IPS-18c (cell line): Measurements from ENCODE around the gene VWA1.
"Not testable (repeated sequence)": the region's sequence is repeated elsewhere in the genome, so short reads cannot be mapped to it uniquely, and the experiment has no call there.

ENCODE experiments used
- H3K4me3 ChIP-seq: 2 replicates; pipeline ENCODE4 v1.7.0; 2013; ENCODE audit warnings: low read depth, mild to moderate bottlenecking, low read length, moderate library complexity; ENCODE audit not compliant: insufficient read depth
- H3K9me3 ChIP-seq: one replicate; pipeline ENCODE4 v1.6.1; 2013; ENCODE audit warnings: mild to moderate bottlenecking, low read length, moderate library complexity; ENCODE audit not compliant: control insufficient read depth, insufficient read depth

The VWA1 gene

DNA sequence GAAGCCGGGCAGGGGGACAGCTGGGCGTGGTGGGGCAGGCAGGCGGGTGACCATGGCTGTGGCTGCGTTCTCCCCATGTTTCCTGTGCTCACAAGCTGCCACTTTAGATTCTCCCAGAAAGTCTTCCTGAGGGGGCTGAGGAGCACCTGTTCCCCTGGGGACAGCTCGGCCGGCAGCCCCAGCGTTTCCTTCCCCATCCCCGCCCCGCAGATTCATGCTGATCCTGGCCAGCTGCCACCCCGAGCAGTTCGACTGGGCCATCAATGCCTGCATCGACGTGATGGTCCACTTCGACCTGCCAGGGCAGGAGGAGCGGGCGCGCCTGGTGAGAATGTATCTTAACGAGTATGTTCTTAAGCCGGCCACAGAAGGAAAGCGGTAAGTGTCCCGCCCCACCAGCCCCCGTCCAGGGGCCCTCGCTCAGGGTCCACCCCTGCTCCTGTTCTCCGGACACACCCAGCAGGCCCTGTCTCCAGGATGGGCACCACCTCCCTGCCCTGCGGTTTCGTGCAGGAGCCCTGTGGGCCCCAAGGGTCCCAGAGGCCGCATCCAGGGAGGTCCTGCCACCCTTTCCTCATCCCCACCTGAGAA, 25.1 kb downstream of the VWA1 start:
- no peak overlapping the region for H3K4me3 ChIP-seq

DNA sequence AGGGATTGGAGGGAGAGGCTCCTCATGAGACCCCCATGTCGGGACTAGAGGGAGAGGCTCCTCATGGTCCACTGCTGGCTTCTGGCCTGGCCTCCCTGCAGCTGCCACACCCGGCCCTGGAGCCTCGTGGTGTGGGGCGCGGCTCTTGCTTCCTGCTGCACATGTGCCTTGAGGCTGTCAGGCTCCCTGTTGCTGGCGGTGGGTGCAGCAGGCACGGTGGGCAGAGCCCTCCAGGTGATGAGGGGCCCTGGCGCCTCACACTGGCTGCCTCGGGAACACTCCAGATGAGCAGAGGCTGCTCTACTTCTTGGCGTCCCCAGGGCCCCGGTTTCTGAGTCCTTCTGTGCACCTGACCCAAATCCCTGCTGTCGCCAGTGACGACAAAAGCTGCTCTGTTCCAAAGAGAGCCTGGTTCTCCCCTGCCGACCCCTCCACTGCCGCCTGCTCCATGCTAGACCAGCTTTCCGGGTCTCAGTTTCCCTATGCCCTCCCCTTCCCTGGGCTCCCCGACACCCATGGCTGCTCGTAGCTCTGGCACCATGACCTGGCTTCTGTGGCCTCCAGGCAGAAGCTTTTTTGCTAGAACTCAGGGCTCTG, 26.3 kb downstream of the VWA1 start:
- Histone ChIP-seq H3K4me3 (no peak overlapping the region), H3K9me3 (no peaks in the 10 kb centered on the region)

More for the DNA sequence above, 25.1 kb downstream of the VWA1 start:
- H3K9me3 ChIP-seq = no peaks in the 10 kb centered on the region

DNA sequence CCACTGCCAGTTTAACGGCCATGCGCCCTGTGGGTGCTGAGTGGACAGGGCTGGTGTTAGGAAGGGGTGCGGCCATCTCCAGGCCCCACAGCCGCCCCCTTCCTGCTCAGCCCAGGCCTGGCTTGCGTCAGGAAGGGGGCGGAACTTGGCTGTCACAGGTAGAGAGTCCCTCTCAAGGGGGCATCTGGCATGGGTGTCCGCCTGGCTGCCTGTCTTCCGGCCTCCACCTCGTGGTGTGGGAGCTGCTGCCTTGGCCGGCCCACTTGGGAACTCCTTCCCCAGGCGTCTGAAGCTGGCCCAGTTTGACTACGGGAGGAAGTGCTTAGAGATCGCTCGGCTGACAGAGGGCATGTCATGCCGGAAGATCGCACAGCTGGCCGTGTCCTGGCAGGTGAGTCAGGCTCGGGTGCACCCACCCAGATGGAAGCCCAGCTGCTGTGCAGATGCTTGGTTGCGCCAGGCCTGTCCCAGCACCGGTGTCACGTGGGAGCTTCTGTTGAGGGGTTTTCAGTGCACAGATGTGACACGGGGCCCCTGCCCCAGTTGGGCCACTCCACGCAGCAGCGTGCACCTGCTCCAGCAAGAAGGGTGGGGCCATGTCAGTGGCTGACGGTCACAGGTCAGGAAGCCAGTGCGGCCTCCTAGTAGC, 27.0 kb downstream of the VWA1 start:
- no peak overlapping the region for H3K4me3 ChIP-seq
- no peaks in the 10 kb centered on the region for H3K9me3 ChIP-seq

DNA sequence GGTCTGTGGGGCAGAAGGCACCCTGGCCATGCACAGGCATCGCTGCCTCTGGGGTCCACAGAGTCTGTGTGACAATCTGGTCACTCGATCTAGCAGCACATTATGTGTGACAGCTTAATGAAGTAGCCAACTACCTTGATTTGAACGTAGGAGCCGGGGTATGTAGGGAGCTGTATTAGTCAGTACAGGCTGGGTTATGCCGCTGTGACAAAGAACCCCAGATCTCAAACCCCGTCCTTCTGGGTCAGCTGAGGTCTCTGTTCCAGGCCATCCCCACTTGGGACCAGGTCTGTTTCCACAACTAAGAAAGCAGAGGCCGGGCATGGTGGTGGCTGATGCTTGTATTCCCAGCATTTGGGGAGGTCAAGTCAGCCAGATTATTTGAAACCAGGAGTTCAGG, 27.8 kb downstream of the VWA1 start:
- H3K9me3 ChIP-seq = no peaks in the 10 kb centered on the region
- no peak overlapping the region for H3K4me3 ChIP-seq

DNA sequence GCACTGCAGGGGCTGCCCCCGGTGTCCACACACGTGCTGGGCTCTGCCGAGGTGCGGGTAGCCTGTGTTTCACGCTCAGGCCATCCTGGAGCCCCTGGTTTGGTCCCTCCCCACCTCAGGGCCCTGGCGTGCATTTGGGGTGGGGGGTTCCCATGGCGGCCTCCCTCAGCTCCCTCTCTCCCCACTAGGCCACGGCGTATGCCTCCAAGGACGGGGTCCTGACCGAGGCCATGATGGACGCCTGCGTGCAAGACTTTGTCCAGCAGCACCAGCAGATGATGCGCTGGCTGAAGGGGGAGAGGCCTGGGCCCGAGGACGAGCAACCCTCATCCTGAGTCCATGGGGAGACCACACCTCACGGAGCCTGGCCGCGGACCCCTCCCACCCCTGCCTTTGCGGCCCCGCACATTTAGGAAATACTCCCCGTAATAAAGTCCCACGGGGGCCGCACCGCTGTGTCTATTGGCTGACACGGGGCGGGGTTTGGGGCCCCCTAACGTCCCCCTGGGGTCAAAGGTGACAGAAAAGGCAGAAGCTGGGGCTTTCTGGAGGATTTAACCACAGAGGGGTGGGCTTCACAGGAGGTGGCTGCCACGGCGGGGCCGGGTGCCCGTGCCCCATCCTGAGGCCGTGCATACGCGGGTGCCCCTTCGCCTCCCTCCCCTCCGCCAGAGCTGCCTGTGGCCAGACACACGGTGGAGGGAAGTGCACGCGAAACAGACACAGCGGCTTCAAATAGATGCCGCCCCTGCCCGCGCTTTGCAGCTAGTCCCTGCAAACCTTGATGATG, 32.9 kb downstream of the VWA1 start:
- H3K9me3 ChIP-seq = not testable (repeated sequence)

DNA sequence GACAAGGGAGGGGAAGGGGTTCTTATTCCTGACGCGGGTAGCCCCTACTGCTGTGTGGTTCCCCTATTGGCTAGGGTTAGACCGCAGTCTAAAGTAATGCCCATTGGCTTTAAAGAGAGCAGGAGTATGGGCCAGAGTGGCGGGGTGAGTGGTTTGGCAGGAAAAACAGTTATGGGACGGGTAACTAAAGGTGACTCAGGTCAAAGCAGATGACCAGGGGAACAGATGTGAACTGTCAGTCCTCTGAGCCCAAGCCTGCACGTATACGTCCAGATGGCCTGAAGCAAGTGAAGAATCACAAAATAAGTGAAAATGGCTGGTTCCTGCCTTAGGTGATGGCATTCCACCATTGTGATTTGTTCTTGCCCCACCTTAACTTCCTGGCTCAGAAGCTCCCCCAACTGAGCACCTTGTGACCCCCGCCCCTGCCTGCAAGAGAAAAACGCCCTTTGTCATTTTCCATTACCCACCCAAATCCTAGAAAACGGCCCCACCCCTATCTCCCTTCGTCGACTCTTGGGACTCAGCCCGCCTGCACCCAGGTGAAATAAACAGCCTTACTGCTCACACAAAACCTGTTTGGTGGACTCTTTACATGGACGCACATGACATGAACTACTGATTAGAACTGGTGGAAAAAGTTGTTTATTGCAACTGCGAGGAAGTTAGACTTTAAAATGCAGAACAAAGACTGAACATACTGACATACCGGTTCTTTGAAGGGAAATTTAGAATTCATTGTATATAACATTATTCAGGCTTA, 35.3 kb downstream of the VWA1 start:
- Histone ChIP-seq H3K4me3 (peak overlapping the region; percentile 36), H3K9me3 (no peaks in the 10 kb centered on the region)

More for the DNA sequence above, 32.9 kb downstream of the VWA1 start:
- H3K4me3 ChIP-seq = not testable (repeated sequence)

DNA sequence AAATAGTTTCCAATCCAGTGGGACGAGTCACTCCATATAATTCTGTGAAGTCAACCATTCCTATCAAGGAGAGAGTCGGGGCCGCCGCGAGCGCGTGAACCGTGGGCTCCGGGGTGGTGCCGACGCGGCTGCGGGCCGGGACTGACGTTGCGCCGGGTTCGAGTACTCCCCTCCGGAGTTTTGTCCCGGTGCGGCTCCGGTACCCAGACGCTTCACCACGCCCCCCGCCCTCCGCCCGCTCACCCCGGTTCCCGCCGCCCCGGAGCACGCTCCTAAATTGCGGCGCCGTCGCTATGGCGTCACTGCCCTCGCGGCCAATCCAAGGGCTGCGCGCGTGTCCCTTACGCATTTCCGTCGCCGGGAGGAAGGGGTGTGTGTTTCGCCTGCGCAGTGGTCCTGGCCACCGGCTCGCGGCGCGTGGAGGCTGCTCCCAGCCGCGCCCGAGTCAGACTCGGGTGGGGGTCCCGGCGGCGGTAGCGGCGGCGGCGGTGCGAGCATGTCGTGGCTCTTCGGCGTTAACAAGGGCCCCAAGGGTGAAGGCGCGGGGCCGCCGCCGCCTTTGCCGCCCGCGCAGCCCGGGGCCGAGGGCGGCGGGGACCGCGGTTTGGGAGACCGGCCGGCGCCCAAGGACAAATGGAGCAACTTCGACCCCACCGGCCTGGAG, 36.0 kb downstream of the VWA1 start, which contains the start of gene ATAD3B:
Gene ATAD3B, plus strand, starts transcription at position 377 of the 664 bp plus-strand sequence. Its CDS starts 120 bp downstream, at position 497.
- Histone ChIP-seq H3K4me3 (peak within 1 kb of the TSS; percentile 56), H3K9me3 (no peaks in the 10 kb centered on the region)

DNA sequence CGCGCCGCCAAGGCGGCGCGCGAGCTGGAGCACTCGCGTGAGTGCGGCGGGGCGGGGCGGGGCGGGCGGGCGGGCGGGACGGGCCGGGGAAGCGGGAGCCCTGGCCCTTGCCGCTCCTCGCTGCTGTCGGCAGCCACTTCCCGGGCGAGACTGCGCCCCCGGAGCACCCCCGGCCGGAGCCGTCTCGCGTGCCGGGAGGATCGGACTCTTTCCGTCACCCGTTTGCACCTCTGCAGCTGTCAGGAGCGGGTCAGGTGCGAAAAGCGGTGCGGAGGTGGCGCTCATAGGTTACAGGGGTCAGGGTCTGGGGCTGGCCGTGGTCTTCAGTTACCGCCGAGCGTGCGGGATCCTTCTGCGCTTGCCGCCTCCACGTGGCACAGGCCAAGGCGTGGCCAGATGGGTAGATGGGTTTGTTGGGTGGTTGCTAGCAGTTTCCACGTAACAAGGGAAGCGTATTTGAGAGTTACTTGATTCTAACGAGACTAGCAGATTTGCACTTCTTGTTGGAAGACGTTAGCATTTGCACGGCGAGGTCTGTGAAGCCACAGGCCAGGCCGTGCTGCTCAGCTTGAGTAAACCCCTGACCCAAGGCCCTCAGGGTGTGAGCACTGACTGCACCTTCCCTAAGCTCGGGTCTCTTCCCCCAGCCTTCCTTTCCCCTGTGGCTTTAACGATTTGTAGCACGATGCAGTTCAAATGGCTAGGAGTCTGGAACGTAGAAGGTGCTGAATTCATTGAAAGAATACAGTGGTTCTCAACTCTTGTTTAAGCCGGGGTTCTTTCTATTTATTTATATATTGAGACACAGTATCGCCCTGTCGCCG, 36.8 kb downstream of the VWA1 start:
- H3K4me3 ChIP-seq = peak overlapping the region; percentile 56
- H3K9me3 ChIP-seq = not testable (repeated sequence)

DNA sequence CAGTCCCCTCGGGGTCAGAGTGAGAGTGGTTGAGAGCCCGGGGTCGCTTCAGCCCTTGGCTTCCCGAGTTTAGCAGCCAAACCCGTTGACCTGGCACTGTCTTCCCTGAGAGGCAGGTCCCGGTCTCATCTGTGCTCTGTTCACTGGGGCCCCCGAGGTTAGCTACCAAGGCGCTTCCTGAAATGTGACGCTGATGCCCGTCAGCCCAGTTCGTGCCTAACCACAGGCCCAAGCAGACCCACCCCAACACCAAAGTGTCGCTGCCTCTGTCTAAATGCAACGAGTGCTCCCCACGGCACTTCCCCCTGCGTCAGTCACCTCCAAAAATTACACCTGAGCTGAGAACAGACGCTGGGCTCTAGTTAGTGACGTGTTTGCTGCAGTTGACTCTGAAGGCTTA, 40.5 kb downstream of the VWA1 start:
- not testable (repeated sequence) for H3K4me3 ChIP-seq, H3K9me3 ChIP-seq

DNA sequence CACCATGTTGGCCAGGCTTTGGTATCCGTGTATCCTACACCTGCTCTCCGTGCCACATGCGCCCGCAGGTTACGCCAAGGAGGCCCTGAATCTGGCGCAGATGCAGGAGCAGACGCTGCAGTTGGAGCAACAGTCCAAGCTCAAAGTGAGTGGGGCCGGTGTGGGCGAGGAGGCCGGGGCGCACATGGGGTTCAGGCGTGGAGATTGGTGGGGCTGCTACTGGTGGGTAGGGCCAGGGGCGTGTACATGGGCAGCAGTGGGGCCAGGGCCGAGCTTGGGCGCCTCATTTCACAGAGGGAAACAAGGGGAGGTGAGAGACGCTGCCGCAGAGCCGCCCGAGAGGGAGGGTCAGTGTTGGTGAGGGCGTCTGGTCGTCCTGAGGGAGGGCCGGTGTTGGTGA, 41.7 kb downstream of the VWA1 start:
- Histone ChIP-seq H3K9me3 (no peaks in the 10 kb centered on the region), H3K4me3 (no peak overlapping the region)

DNA sequence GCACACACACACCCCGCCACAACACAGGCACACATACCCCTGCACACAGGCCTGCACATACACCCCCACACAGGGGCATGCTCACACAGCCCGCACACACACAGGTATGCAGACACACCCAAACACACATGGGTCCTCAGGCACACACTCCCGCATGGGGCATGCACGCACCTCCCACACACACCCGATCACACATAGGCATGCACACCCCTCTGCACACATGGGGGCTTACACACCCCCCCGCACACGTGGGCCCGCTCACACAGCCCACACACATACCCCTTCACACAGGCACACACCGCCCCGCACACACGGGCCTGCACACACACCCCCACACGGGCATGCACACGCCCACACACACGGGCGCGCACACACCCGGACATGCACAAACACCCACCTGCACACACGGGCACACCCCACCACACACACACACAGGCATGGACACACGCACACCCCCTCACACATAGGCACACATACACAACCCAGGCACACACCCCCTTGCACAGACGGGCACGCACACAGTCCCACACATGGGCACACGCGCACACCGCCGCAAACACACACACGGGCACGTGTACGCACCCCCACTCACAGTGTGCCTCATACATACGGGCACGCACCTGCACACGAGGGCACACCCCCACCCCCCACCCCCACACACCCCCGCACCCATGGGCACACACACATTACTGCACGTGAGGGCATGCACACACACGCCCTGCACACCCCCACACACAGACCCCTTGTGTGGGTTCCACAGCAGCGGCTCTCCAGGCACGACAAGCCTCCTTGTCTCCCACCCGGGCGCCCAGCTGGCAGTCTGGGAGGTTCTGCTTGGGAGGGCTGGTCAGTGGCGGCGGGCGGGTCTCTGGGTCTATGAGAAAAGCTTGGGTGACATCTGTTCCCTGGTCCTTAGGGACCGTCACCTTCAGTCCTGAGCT, 44.3 kb downstream of the VWA1 start:
- Histone ChIP-seq H3K9me3 (no peaks in the 10 kb centered on the region), H3K4me3 (no peak overlapping the region)

DNA sequence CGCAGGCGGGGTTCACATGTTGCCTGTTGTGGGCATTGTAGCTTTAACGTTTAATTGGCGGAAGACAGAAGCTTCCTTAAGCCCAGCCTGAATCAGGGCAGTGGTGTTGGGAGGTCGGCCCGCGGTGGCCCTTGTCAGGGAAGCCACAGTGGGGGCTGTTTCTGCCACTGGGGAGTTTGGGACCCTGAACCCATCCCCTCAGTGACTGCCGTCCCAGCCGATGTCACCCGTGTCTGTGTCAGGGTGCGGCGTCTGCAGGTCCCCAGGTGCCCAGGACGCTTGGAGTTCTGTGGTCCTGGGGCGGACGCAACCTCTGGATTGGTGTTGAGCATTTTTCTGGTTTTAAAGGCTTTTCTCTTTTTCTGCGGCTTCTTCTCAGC, 45.0 kb downstream of the VWA1 start:
- not testable (repeated sequence) for H3K4me3 ChIP-seq, H3K9me3 ChIP-seq

DNA sequence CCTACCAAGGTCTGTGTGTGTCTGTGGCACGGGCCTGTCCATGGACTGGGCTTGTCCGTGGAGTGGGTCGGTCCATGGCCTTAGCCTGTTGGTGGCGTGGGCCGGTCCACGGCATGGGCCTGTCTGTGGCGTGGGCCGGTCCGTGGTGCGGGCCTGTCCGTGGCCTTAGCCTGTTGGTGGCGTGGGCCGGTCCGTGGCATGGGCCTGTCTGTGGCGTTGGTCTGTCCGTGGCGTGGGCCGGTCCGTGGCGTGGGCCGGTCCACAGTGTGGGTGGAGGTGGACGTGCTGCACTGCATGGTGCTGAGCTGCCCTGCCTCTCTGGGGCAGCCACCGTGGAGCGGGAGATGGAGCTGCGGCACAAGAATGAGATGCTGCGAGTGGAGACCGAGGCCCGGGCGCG, 46.3 kb downstream of the VWA1 start:
- H3K9me3 ChIP-seq, H3K4me3 ChIP-seq: not testable (repeated sequence)

DNA sequence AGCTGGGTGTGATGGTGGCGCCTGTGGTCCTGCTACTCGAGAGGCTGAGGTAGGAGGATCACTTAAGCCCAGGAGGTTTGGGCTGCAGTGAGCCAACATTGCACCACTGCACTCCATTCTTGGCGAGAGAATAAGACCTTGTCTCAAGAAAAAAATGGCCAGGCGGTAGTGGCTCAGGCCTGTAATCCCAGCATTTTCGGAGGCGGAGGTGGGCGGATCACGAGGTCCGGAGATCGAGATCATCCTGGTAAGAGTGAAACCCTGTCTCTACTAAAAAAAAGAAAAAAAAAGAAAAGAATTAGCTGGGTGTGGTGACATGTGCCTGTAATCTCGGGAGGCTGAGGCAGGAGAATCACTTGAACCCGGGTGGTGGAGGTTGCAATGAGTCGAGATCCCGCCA, 47.4 kb downstream of the VWA1 start:
- Histone ChIP-seq H3K4me3 (no peak overlapping the region), H3K9me3 (no peaks in the 10 kb centered on the region)

DNA sequence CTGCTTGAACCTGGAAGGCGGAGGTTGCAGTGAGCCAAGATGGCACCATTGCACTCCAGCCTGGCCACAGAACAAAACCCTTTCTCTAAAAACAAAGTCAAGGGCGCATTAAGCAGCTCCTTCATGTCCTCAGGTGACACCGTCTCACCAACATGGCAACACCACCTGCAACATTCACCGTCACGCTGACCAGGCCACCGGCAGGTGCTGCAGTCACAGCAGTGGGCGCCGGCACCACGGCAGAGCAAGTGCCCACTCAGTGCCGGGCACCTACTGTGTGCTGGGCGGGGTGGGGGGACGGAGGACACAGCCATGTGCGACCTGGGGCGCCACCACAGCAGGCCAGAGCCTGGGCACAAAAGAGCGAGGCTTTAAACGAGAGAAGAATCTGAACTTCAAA, 48.2 kb downstream of the VWA1 start:
- Histone ChIP-seq H3K9me3 (no peaks in the 10 kb centered on the region), H3K4me3 (no peak overlapping the region)
